ENCODE results near the gene NDUFS7. TPM values are rescaled to one million over a fixed set of nuclear protein-coding genes. Genes with fewer than 3 reads are reported as not detected.

Gene NDUFS7
- total RNA-seq, 2 donors from 2014 or later, result 147 to 202 TPM

- H3K4me1 ChIP-seq (replicated peaks), result peaks cover 47% of the 10 kb centered on the region
- no peaks in the 10 kb centered on the region for H3K9me3 ChIP-seq
- DNase-seq (ENCODE audit: low spot score), result no peak
- intact Hi-C loops (cut with DNase I), result no loop called here
- peak overlapping the region; percentile 8 to 96 for H3K27ac ChIP-seq
- 66% methylated on average over 9 of the region's 9 CpGs for WGBS
- no peak overlapping the region for H3K4me3 ChIP-seq
- no peak for TF ChIP-seq POLR2A (IDR thresholded peaks at IDR 0.05)
- no peak for TF ChIP-seq CTCF (IDR thresholded peaks at IDR 0.05)
- TF ChIP-seq POLR2AphosphoS5 (IDR thresholded peaks at IDR 0.05), result no peak
- no peaks in the 10 kb centered on the region for H3K36me3 ChIP-seq
- no peaks in the 10 kb centered on the region for H3K27me3 ChIP-seq (replicated peaks; ENCODE audit: insufficient read depth)
Observed at GRCh38 chr19:1410789-1411188, 27.1 kb downstream of the NDUFS7 start.

GRCh38 chr19:1411255-1412191, 27.8 kb downstream of the NDUFS7 start:
- WGBS, result 65% methylated on average over 25 of the region's 29 CpGs
- H3K4me3 ChIP-seq, result no peak overlapping the region
- TF ChIP-seq POLR2AphosphoS5 (IDR thresholded peaks at IDR 0.05) (no peak), CTCF (IDR thresholded peaks at IDR 0.05) (no peak), POLR2A (IDR thresholded peaks at IDR 0.05) (no peak)
- intact Hi-C loops (cut with DNase I), result no loop called here
- peak overlapping the region in 1 of 2 donors; percentile 96 for H3K27ac ChIP-seq
- peaks cover 54% of the 10 kb centered on the region for H3K4me1 ChIP-seq (replicated peaks)
- H3K36me3 ChIP-seq, result no peaks in the 10 kb centered on the region
- H3K9me3 ChIP-seq, result no peaks in the 10 kb centered on the region
- DNase-seq (ENCODE audit: low spot score), result no peak
- H3K27me3 ChIP-seq (replicated peaks; ENCODE audit: insufficient read depth), result no peaks in the 10 kb centered on the region

GRCh38 chr19:1412323-1412923, 28.7 kb downstream of the NDUFS7 start:
- no peaks in the 10 kb centered on the region for H3K36me3 ChIP-seq
- H3K9me3 ChIP-seq, result no peaks in the 10 kb centered on the region
- H3K27me3 ChIP-seq (replicated peaks; ENCODE audit: insufficient read depth), result no peaks in the 10 kb centered on the region
- H3K4me1 ChIP-seq (replicated peaks), result peaks cover 63% of the 10 kb centered on the region
- H3K4me3 ChIP-seq, result no peak overlapping the region
- peak overlapping the region in 1 of 2 donors; percentile 96 for H3K27ac ChIP-seq
- 59% methylated on average over 20 of the region's 21 CpGs for WGBS
- DNase-seq (ENCODE audit: low spot score), result no peak
- intact Hi-C loops (cut with DNase I), result no loop called here
- no peak for TF ChIP-seq CTCF (IDR thresholded peaks at IDR 0.05)
- TF ChIP-seq POLR2AphosphoS5 (IDR thresholded peaks at IDR 0.05), result no peak
- TF ChIP-seq POLR2A (IDR thresholded peaks at IDR 0.05), result no peak

DNA sequence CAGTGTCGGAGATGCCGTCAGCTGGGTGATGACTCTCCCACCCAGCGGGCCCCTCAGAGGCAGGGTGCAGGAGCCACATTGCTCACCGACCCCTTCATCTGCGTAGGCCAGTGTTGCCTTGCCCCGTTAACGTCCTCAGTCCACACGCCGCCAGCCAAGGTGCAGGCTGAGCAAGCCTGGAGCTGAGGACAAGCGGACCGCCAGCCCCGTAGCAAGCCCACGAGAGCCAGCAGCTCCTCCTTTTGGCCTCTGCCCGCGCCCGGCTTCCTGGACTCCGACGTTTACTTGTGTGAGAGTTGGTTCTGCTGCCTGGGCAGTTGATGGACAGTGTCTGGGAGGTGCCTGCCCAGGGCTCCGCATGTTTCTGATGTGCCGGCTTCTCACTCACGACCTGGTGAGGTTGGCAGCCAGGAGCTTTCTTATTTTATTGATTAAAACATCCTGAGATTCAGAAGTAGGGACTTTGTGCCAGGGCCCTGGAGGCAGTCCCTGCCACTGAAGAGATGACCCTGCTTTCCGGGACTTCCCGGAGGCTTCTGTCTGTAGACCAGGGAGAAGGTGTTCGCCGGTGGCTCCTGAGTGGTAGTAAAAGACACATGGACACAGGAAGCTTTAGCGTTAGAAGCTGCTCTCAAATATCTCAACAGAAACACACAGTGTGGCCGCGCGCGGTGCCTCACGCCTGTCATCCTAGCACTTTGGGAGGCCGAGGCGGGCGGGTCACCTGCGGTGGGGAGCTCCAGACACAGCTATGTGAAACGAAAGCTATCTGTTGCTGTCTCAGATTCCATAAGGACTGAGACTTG, 29.5 kb downstream of the NDUFS7 start:
- peak overlapping the region; percentile 92 to 96 for H3K27ac ChIP-seq
- TF ChIP-seq POLR2AphosphoS5 (IDR thresholded peaks at IDR 0.05) (no peak), CTCF (IDR thresholded peaks at IDR 0.05) (no peak), POLR2A (IDR thresholded peaks at IDR 0.05) (no peak)
- no peak overlapping the region for H3K4me3 ChIP-seq
- H3K9me3 ChIP-seq, result no peaks in the 10 kb centered on the region
- no peak for DNase-seq (ENCODE audit: low spot score)
- WGBS, result 54% methylated on average over 31 of the region's 36 CpGs
- intact Hi-C loops (cut with DNase I), result no loop called here
- H3K36me3 ChIP-seq, result no peaks in the 10 kb centered on the region
- no peaks in the 10 kb centered on the region for H3K27me3 ChIP-seq (replicated peaks; ENCODE audit: insufficient read depth)
- peaks cover 71% of the 10 kb centered on the region for H3K4me1 ChIP-seq (replicated peaks)

Measured in prostate gland (tissue), 2 donors.